Hepatocyte (in vitro differentiated cells): Measurements from ENCODE around the gene PRLHR. TPM values are rescaled to one million over a fixed set of nuclear protein-coding genes. Genes with fewer than 3 reads are reported as not detected.

Experiments used
- DNase-seq: peaks from one replicate; pipeline ENCODE4 v3.0.0-alpha.2; 2016; ENCODE audit warnings: low spot score
- H2AFZ ChIP-seq: fragments of 200-600 bp; sonication (generic); 2 replicates; pipeline ENCODE4 v1.6.0; 2016; ENCODE audit warnings: antibody characterized with exemption, mild to moderate bottlenecking
- H3K27ac ChIP-seq: fragments of 200-600 bp; sonication (generic); 2 replicates; pipeline ENCODE4 v1.5.1; 2016; ENCODE audit warnings: mild to moderate bottlenecking
- H3K27me3 ChIP-seq: fragments of 200-600 bp; sonication (generic); 2 replicates; pipeline ENCODE4 v1.6.1; 2016
- H3K36me3 ChIP-seq: fragments of 200-600 bp; sonication (generic); replicated peaks from 2 replicates; pipeline ENCODE4 v1.5.1; 2016; ENCODE audit warnings: low read depth; ENCODE audit not compliant: insufficient read depth
- H3K4me1 ChIP-seq: fragments of 200-600 bp; sonication (generic); 2 replicates; pipeline ENCODE4 v1.5.1; 2016; ENCODE audit warnings: mild to moderate bottlenecking, moderate library complexity; ENCODE audit not compliant: insufficient read depth
- H3K4me2 ChIP-seq: fragments of 200-600 bp; sonication (generic); 2 replicates; pipeline ENCODE4 v1.6.0; 2016
- H3K4me3 ChIP-seq: fragments of 200-600 bp; sonication (generic); 2 replicates; pipeline ENCODE4 v1.5.1; 2016; ENCODE audit warnings: mild to moderate bottlenecking
- H3K79me2 ChIP-seq: fragments of 200-600 bp; sonication (generic); 2 replicates; pipeline ENCODE4 v1.6.0; 2017; ENCODE audit warnings: mild to moderate bottlenecking
- H3K9me2 ChIP-seq: fragments of 200-600 bp; sonication (generic); replicated peaks from 2 replicates; pipeline ENCODE4 v1.6.0; 2017; ENCODE audit warnings: mild to moderate bottlenecking; ENCODE audit not compliant: insufficient read depth
- H3K9me3 ChIP-seq: fragments of 200-600 bp; sonication (generic); 2 replicates; pipeline ENCODE4 v1.5.1; 2016; ENCODE audit warnings: low read depth, mild to moderate bottlenecking
- H4K20me1 ChIP-seq: fragments of 200-600 bp; sonication (generic); 2 replicates; pipeline ENCODE4 v1.6.0; 2016; ENCODE audit warnings: mild to moderate bottlenecking; ENCODE audit not compliant: insufficient read depth, poor library complexity, severe bottlenecking
- EZH2 ChIP-seq: fragments of 200-600 bp; sonication (generic); IDR thresholded peaks from 2 replicates; pipeline ENCODE4 v1.6.1; 2016; ENCODE audit warnings: antibody characterized with exemption, mild to moderate bottlenecking, borderline replicate concordance
- EZH2phosphoT487 ChIP-seq: fragments of 200-600 bp; sonication (generic); IDR thresholded peaks from one replicate; pipeline ENCODE4 v1.6.1; 2018; ENCODE audit warnings: antibody characterized with exemption, mild to moderate bottlenecking, low read depth, moderate library complexity; ENCODE audit not compliant: unreplicated experiment, severe bottlenecking
- WGBS: methylation state at CpG from one replicate; pipeline ENCODE4 v1.1.6; 2016; ENCODE audit warnings: low lambda C conversion rate; ENCODE audit errors: missing lambda C conversion rate; 5-methylcytosine and 5-hydroxymethylcytosine counted together
- polyA plus RNA-seq: library from polyadenylated mRNA; unstranded; fragments of >200 nt; fragmentation: Nextera tagmentation; extraction: Ambion mirVana; gene quantifications from 2 replicates; pipeline ENCODE4 v1.2.1, GENCODE V29; 2016
- total RNA-seq: library from RNA; depleted of rRNA; stranded (reverse); fragments of >200 nt; gene quantifications from 2 replicates; pipeline ENCODE4 v1.2.3, GENCODE V29; 2014
- TF ChIP-seq, protein P1 (sequence below): fragments of 200-600 bp; sonication (generic); IDR thresholded peaks from 2 replicates; pipeline ENCODE4 v1.5.1; 2016; ENCODE audit warnings: antibody characterized with exemption, mild to moderate bottlenecking; ENCODE audit not compliant: poor library complexity

Gene PRLHR
- total and polyA plus RNA-seq, 2 experiments from 2014 or later, result not detected

DNA sequence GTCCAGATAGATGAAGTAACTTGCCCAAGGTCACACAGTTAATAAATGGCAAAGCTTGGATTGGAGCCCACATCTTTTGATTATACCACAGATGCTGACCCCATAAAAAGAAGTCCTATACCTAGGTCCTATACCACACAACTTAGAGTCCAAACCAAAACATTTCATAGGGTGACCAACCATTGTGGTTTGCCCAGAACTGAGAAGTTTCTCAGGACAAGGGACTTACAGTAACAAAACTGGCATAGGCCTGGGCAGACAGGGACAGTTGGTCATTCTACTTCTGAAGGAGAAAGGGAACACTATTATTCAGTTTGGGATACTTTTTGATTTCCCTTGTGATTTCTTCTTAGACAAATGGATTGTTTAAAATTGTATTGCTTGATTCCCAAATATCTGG lies 32.9 kb upstream of the PRLHR start:
- Histone ChIP-seq H3K4me1 (no peaks in the 10 kb centered on the region), H3K9me3 (no peaks in the 10 kb centered on the region), H2AFZ (no peak overlapping the region), H4K20me1 (no peaks in the 10 kb centered on the region), H3K27me3 (peaks cover 36% of the 10 kb centered on the region), H3K9me2 (no peaks in the 10 kb centered on the region), H3K36me3 (no peaks in the 10 kb centered on the region), H3K4me3 (no peak overlapping the region), H3K4me2 (no peak overlapping the region), H3K27ac (no peak overlapping the region), H3K79me2 (no peaks in the 10 kb centered on the region)
- TF ChIP-seq, protein P1, sequence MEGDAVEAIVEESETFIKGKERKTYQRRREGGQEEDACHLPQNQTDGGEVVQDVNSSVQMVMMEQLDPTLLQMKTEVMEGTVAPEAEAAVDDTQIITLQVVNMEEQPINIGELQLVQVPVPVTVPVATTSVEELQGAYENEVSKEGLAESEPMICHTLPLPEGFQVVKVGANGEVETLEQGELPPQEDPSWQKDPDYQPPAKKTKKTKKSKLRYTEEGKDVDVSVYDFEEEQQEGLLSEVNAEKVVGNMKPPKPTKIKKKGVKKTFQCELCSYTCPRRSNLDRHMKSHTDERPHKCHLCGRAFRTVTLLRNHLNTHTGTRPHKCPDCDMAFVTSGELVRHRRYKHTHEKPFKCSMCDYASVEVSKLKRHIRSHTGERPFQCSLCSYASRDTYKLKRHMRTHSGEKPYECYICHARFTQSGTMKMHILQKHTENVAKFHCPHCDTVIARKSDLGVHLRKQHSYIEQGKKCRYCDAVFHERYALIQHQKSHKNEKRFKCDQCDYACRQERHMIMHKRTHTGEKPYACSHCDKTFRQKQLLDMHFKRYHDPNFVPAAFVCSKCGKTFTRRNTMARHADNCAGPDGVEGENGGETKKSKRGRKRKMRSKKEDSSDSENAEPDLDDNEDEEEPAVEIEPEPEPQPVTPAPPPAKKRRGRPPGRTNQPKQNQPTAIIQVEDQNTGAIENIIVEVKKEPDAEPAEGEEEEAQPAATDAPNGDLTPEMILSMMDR, result no peak
- TF ChIP-seq EZH2 (no peak), EZH2phosphoT487 (no peak)
- no peak for DNase-seq

DNA sequence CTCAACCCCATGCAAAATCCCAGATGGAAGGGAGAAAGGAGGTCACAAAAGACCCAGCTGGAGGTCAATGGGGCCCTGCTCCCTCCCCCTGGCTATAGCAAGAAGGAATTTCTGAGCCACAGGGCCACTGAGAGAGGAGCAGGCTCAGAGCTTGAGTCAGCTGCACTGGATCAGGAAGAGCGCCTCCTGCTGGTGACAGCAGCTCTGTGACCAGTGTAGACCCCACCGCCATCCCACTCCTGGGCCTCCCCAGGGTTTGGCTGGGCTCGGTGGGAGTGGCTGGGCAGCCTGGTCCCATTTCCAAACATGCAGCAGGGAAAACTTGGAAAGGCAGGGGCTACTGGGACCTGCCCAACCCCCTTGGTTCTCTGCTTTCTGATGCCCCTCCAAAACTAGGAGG lies 31.5 kb upstream of the PRLHR start:
- Histone ChIP-seq H4K20me1 (no peaks in the 10 kb centered on the region), H3K4me1 (no peaks in the 10 kb centered on the region), H3K4me3 (no peak overlapping the region), H3K27me3 (peaks cover 32% of the 10 kb centered on the region), H2AFZ (no peak overlapping the region), H3K36me3 (no peaks in the 10 kb centered on the region), H3K9me2 (no peaks in the 10 kb centered on the region), H3K27ac (no peak overlapping the region), H3K79me2 (no peaks in the 10 kb centered on the region), H3K4me2 (no peak overlapping the region), H3K9me3 (no peaks in the 10 kb centered on the region)
- DNase-seq, result no peak
- 61% methylated on average over 3 of the region's 3 CpGs for WGBS
- TF ChIP-seq, protein P1, result peak; percentile 8
- no peak for TF ChIP-seq EZH2

DNA sequence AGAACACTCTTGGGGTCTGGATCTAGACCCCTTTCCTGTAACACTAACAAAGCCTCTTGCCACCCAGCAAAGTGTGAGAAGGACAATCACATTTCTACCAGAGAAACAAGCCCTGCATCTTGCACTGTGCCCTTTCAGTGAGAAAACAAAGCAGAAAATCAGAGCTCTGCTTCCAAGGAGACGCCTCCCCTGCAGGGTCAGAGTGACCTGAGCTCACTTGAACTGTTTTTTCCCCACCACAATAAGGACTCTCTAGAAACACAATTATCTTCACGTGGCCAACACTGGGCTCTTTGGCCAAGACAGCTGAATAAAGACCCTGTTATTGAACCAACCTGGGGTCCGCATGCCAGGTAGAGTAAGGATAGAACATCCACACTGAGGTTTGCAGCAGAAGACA lies 30.1 kb upstream of the PRLHR start:
- no peak overlapping the region for H3K27ac ChIP-seq
- no peak overlapping the region for H3K4me3 ChIP-seq
- H3K27me3 ChIP-seq, result peaks cover 36% of the 10 kb centered on the region
- H3K4me2 ChIP-seq, result no peak overlapping the region
- TF ChIP-seq EZH2 (no peak), EZH2phosphoT487 (no peak)
- TF ChIP-seq, protein P1, result no peak
- no peaks in the 10 kb centered on the region for H4K20me1 ChIP-seq
- no peaks in the 10 kb centered on the region for H3K36me3 ChIP-seq
- no peak overlapping the region for H2AFZ ChIP-seq
- no peaks in the 10 kb centered on the region for H3K4me1 ChIP-seq
- no peaks in the 10 kb centered on the region for H3K9me3 ChIP-seq
- no peaks in the 10 kb centered on the region for H3K9me2 ChIP-seq
- 75% methylated on average over 3 of the region's 3 CpGs for WGBS
- DNase-seq, result no peak
- H3K79me2 ChIP-seq, result no peaks in the 10 kb centered on the region

DNA sequence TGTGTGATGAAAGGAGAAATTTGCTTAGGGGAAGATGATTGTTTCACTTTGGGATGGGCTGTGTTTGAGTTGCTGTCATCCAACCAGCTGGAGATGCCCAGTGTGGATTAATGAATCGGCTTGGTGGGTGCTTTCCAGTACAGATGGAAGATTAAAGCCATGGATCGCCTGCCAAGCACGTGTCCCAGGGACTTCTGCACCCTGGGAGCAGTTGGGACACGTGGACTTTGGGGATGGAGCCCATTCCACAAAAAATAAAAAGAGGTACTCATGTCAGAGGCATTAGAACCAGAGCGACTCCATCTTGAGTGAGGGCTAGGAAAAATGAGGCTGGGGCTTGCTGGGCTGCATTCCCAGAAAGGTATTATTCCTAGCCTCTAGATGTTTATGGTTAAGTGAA lies 29.3 kb upstream of the PRLHR start:
- Histone ChIP-seq H3K27ac (no peak overlapping the region), H3K4me1 (no peaks in the 10 kb centered on the region), H3K79me2 (no peaks in the 10 kb centered on the region), H3K9me2 (no peaks in the 10 kb centered on the region), H3K36me3 (no peaks in the 10 kb centered on the region), H3K4me2 (no peak overlapping the region), H3K27me3 (peaks cover 30% of the 10 kb centered on the region), H3K4me3 (no peak overlapping the region), H2AFZ (no peak overlapping the region), H4K20me1 (no peaks in the 10 kb centered on the region), H3K9me3 (no peaks in the 10 kb centered on the region)
- no peak for TF ChIP-seq EZH2
- no peak for TF ChIP-seq EZH2phosphoT487
- TF ChIP-seq, protein P1, result no peak
- no peak for DNase-seq
- WGBS, result 75% methylated on average over 5 of the region's 5 CpGs
